Mammary microvascular endothelial cell (primary cell): ENCODE measurements around the gene DDX10. TPM values are rescaled to one million over a fixed set of nuclear protein-coding genes. Genes with fewer than 3 reads are reported as not detected.

Source experiments
- total RNA-seq: library from RNA; depleted of rRNA; stranded (reverse); fragments of >200 nt; gene quantifications from 2 replicates; pipeline ENCODE4 v1.2.3, GENCODE V29; 2015

DDX10 gene
- total RNA-seq, result 25.8 and 36.0 TPM in 2 replicates

DNA sequence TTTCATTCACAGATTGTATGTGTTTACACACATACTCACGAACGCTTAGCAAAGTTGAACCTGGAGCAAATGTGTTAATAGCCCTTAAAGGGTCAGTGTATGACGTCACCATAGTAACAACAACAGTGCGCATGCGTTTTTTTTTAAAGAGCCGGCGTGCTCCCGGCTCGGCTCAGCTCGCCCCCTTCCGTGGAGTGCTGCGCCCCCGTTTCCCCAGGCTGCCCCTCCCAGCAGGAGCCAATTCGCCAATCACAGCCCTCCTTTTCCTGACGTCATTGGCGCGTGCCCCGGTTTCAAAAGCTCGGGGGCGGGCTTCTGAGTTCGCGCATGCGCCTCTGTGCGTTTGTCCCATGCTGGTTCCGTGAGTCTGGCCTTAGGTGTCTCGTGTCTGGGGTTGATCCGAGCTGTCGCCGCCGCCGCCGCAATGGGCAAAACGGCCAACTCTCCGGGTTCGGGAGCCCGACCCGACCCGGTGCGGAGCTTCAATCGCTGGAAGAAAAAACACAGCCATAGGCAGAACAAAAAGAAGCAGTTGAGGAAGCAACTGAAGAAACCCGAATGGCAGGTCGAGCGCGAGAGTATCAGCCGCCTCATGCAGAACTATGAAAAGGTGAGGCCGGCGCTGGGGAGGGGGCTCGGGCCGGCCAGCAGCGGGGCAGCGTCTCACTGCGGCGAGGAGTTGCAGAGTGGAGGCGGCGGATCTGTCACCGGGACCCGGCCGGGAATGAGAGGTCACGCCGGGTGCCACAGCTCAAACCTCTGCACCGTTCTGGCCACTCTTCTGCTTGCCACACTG is at the start of gene DDX10:
DDX10 (plus strand) TSS at position 340 of the 796 bp plus-strand sequence; CDS start at position 425, 85 bp downstream.

Other genes starting within 250 kb of the DDX10 start
- gene C11orf65, start 197.5 kb upstream of the DDX10 start, total RNA-seq, result 0.67 TPM in 1 of 2 replicates, not detected in the other
- gene POGLUT3, start 166.7 kb upstream of the DDX10 start, total RNA-seq, result 33.0 and 33.8 TPM in 2 replicates
- under 0.01 and 0.15 TPM in 2 replicates for gene EXPH5, start 71.3 kb upstream of the DDX10 start, total RNA-seq